BLaER1 treated with 17β-estradiol and CSF1 and Interleukin-3, amounts not matched to agents 10 nM and 100 nM (cell line): Measurements from ENCODE around the gene HDAC5.

Experiments used
- H3K27ac ChIP-seq, 11 experiments: shearing (Covaris generic); formaldehyde crosslinking; 2 replicates each; pipeline ENCODE4 v1.8.1; 2022
- H3K27me3 ChIP-seq, 11 experiments: shearing (Covaris generic); formaldehyde crosslinking; 2 replicates each; pipeline ENCODE4 v1.8.1; 2022
- H3K36me3 ChIP-seq, 11 experiments: shearing (Covaris generic); formaldehyde crosslinking; 2 replicates each; pipeline ENCODE4 v1.8.1; 2022
- H3K4me1 ChIP-seq, 10 experiments: shearing (Covaris generic); formaldehyde crosslinking; 2 replicates each; pipeline ENCODE4 v1.8.1; 2022
- H3K4me2 ChIP-seq, 11 experiments: shearing (Covaris generic); formaldehyde crosslinking; 2 replicates each; pipeline ENCODE4 v1.8.1; 2022
- H3K4me3 ChIP-seq, 10 experiments: shearing (Covaris generic); formaldehyde crosslinking; 2 replicates each; pipeline ENCODE4 v1.8.1; 2022
- H3K9ac ChIP-seq, 11 experiments: shearing (Covaris generic); formaldehyde crosslinking; 2 replicates each; pipeline ENCODE4 v1.8.1; 2022
- H3K9me3 ChIP-seq, 11 experiments: shearing (Covaris generic); formaldehyde crosslinking; replicated peaks in 1 of 11; 2 replicates each; pipeline ENCODE4 v1.8.1; 2022
- H4K20me1 ChIP-seq, 11 experiments: shearing (Covaris generic); formaldehyde crosslinking; 2 replicates each; pipeline ENCODE4 v1.8.1; 2022
- Cebpa-rat ChIP-seq, 11 experiments: shearing (Covaris generic); IDR thresholded peaks; 2 replicates each; pipeline ENCODE4 v1.8.1; 2022

The HDAC5 gene

GRCh38 chr17:44083250-44083849 is 40.1 kb downstream of the HDAC5 start:
- Histone ChIP-seq H4K20me1 (peaks cover 0 to 22% (median 9%) of the 10 kb centered on the region in 11 experiments; a peak in 10 of 22 replicates), H3K4me2 (no peak overlapping the region), H3K9me3 (no peaks in the 10 kb centered on the region), H3K4me3 (no peak overlapping the region), H3K27me3 (no peaks in the 10 kb centered on the region), H3K4me1 (peaks cover 31 to 80% (median 50%) of the 10 kb centered on the region in 10 experiments), H3K36me3 (peaks cover 58 to 93% (median 79%) of the 10 kb centered on the region in 11 experiments), H3K9ac (no peak overlapping the region; a peak in 1 of 22 replicates), H3K27ac (no peak overlapping the region)
- no peak for TF ChIP-seq Cebpa-rat (IDR thresholded peaks at IDR 0.05)

- H3K9me3 ChIP-seq = no peaks in the 10 kb centered on the region
- H3K36me3 ChIP-seq = peaks cover 57 to 93% (median 78%) of the 10 kb centered on the region in 11 experiments
- H3K9ac ChIP-seq = peak overlapping the region in 2 of 11 experiments; percentile 19 to 23; a peak in 1 of 22 replicates
- H4K20me1 ChIP-seq = peaks cover 0 to 23% (median 11%) of the 10 kb centered on the region in 11 experiments; a peak in 12 of 22 replicates
- TF ChIP-seq Cebpa-rat (IDR thresholded peaks at IDR 0.05) = no peak
- H3K4me2 ChIP-seq = no peak overlapping the region
- peak overlapping the region in 3 of 11 experiments; percentile 16 to 28 (median 18); a peak in 4 of 22 replicates for H3K27ac ChIP-seq
- no peak overlapping the region for H3K4me3 ChIP-seq
- peaks cover 26 to 80% (median 50%) of the 10 kb centered on the region in 10 experiments for H3K4me1 ChIP-seq
- no peaks in the 10 kb centered on the region for H3K27me3 ChIP-seq
Measured at GRCh38 chr17:44082256-44082927, 41.0 kb downstream of the HDAC5 start.

GRCh38 chr17:44081681-44082080 is 41.8 kb downstream of the HDAC5 start:
- Histone ChIP-seq H3K4me3 (no peak overlapping the region), H3K36me3 (peaks cover 60 to 97% (median 84%) of the 10 kb centered on the region in 11 experiments), H3K9me3 (no peaks in the 10 kb centered on the region), H3K27ac (peak overlapping the region in 2 of 11 experiments; percentile 18 to 28; a peak in 1 of 22 replicates), H3K4me2 (no peak overlapping the region), H3K4me1 (peaks cover 28 to 80% (median 51%) of the 10 kb centered on the region in 10 experiments), H4K20me1 (peaks cover 0 to 25% (median 16%) of the 10 kb centered on the region in 11 experiments; a peak in 12 of 22 replicates), H3K27me3 (no peaks in the 10 kb centered on the region), H3K9ac (peak overlapping the region in 1 of 11 experiments; percentile 19; a peak in 2 of 22 replicates)
- no peak for TF ChIP-seq Cebpa-rat (IDR thresholded peaks at IDR 0.05)

- peak overlapping the region in 10 of 11 experiments; percentile 0 to 96 (median 55); a peak in 18 of 22 replicates for H3K4me2 ChIP-seq
- peaks cover 74 to 99% (median 91%) of the 10 kb centered on the region in 11 experiments for H3K36me3 ChIP-seq
- H3K27me3 ChIP-seq = no peaks in the 10 kb centered on the region
- TF ChIP-seq Cebpa-rat (IDR thresholded peaks at IDR 0.05) = no peak
- H3K27ac ChIP-seq = peak overlapping the region in 8 of 11 experiments; percentile 16 to 85 (median 58); a peak in 14 of 22 replicates
- H3K4me1 ChIP-seq = peaks cover 32 to 84% (median 56%) of the 10 kb centered on the region in 10 experiments
- H3K9ac ChIP-seq = peak overlapping the region in 6 of 11 experiments; percentile 0 to 47 (median 31); a peak in 8 of 22 replicates
- H3K9me3 ChIP-seq = no peaks in the 10 kb centered on the region
- H4K20me1 ChIP-seq = peaks cover 0 to 25% (median 8%) of the 10 kb centered on the region in 11 experiments; a peak in 10 of 22 replicates
- no peak overlapping the region for H3K4me3 ChIP-seq
Measured at GRCh38 chr17:44079877-44080821, 43.3 kb downstream of the HDAC5 start.

GRCh38 chr17:44078412-44078811 is 45.0 kb downstream of the HDAC5 start:
- Histone ChIP-seq H3K27me3 (no peaks in the 10 kb centered on the region), H3K4me3 (no peak overlapping the region), H3K4me1 (peaks cover 32 to 88% (median 61%) of the 10 kb centered on the region in 10 experiments), H3K36me3 (peaks cover 74 to 99% (median 91%) of the 10 kb centered on the region in 11 experiments), H3K4me2 (peak overlapping the region in 6 of 11 experiments; percentile 83 to 96 (median 88); a peak in 11 of 22 replicates), H3K9me3 (no peaks in the 10 kb centered on the region), H3K27ac (peak overlapping the region in 9 of 11 experiments; percentile 61 to 85 (median 71); a peak in 16 of 22 replicates), H4K20me1 (peaks cover 0 to 25% (median 8%) of the 10 kb centered on the region in 11 experiments; a peak in 10 of 22 replicates), H3K9ac (peak overlapping the region in 10 of 11 experiments; percentile 4 to 69 (median 62); a peak in 12 of 22 replicates)
- TF ChIP-seq Cebpa-rat (IDR thresholded peaks at IDR 0.05) = no peak

- Histone ChIP-seq H3K4me3 (peak overlapping the region in 3 of 10 experiments; percentile 29 to 39 (median 37); a peak in 5 of 20 replicates), H3K4me2 (peak overlapping the region in 10 of 11 experiments; percentile 21 to 96 (median 85); a peak in 20 of 22 replicates), H3K4me1 (peaks cover 38 to 92% (median 70%) of the 10 kb centered on the region in 10 experiments), H3K27ac (peak overlapping the region; percentile 28 to 85 (median 71); a peak in 21 of 22 replicates), H3K9me3 (no peaks in the 10 kb centered on the region), H3K27me3 (no peaks in the 10 kb centered on the region), H3K9ac (peak overlapping the region; percentile 49 to 69 (median 61)), H3K36me3 (peaks cover 66 to 93% (median 89%) of the 10 kb centered on the region in 11 experiments), H4K20me1 (peaks cover 0 to 25% (median 9%) of the 10 kb centered on the region in 11 experiments; a peak in 10 of 22 replicates)
- no peak for TF ChIP-seq Cebpa-rat (IDR thresholded peaks at IDR 0.05)
Measured at GRCh38 chr17:44077595-44077909, 45.9 kb downstream of the HDAC5 start.

- Histone ChIP-seq H3K9me3 (no peaks in the 10 kb centered on the region), H3K27me3 (no peaks in the 10 kb centered on the region), H3K4me2 (peak overlapping the region; percentile 21 to 96 (median 83); a peak in 21 of 22 replicates), H3K4me3 (peak overlapping the region in 4 of 10 experiments; percentile 1 to 39 (median 33); a peak in 5 of 20 replicates), H4K20me1 (peaks cover 0 to 25% (median 9%) of the 10 kb centered on the region in 11 experiments; a peak in 10 of 22 replicates), H3K27ac (peak overlapping the region; percentile 28 to 85 (median 71); a peak in 21 of 22 replicates), H3K9ac (peak overlapping the region; percentile 47 to 69 (median 61)), H3K4me1 (peaks cover 44 to 92% (median 76%) of the 10 kb centered on the region in 10 experiments), H3K36me3 (peaks cover 60 to 88% (median 83%) of the 10 kb centered on the region in 11 experiments)
- TF ChIP-seq Cebpa-rat (IDR thresholded peaks at IDR 0.05) = no peak
Measured at GRCh38 chr17:44076716-44077594, 46.5 kb downstream of the HDAC5 start.
